B cell (primary cell): ENCODE results near the gene ABR.

Experiments used
- EZH2 ChIP-seq: IDR thresholded peaks from 2 replicates; pipeline ENCODE4 v1.6.1; 2012; ENCODE audit warnings: borderline replicate concordance, low read depth, mild to moderate bottlenecking, moderate library complexity, low read length; ENCODE audit not compliant: insufficient read depth, poor library complexity, severe bottlenecking
- TF ChIP-seq, protein P1 (sequence below): fragments of 200-600 bp; IDR thresholded peaks from one replicate; pipeline ENCODE4 v1.8.0; 2022; ENCODE audit warnings: antibody characterized with exemption, mild to moderate bottlenecking

GRCh38 chr17:1010086-1010450 is 169.7 kb downstream of the ABR start:
- TF ChIP-seq, protein P1, sequence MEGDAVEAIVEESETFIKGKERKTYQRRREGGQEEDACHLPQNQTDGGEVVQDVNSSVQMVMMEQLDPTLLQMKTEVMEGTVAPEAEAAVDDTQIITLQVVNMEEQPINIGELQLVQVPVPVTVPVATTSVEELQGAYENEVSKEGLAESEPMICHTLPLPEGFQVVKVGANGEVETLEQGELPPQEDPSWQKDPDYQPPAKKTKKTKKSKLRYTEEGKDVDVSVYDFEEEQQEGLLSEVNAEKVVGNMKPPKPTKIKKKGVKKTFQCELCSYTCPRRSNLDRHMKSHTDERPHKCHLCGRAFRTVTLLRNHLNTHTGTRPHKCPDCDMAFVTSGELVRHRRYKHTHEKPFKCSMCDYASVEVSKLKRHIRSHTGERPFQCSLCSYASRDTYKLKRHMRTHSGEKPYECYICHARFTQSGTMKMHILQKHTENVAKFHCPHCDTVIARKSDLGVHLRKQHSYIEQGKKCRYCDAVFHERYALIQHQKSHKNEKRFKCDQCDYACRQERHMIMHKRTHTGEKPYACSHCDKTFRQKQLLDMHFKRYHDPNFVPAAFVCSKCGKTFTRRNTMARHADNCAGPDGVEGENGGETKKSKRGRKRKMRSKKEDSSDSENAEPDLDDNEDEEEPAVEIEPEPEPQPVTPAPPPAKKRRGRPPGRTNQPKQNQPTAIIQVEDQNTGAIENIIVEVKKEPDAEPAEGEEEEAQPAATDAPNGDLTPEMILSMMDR = no peak
- TF ChIP-seq EZH2 = no peak
